Neuronal stem cell (in vitro differentiated cells): ENCODE measurements around the gene TBX1.

Source experiments
- DNase-seq: peaks from one replicate; pipeline ENCODE4 v3.0.0-alpha.2; 2013; ENCODE audit warnings: low spot score
- H2AFZ ChIP-seq: one replicate; pipeline ENCODE4 v1.6.1; 2013; ENCODE audit warnings: mild to moderate bottlenecking, low read length, inconsistent platforms
- H2AK5ac ChIP-seq: 2 replicates; pipeline ENCODE4 v1.6.1; 2013; ENCODE audit warnings: low read depth, mild to moderate bottlenecking, inconsistent platforms, low read length, moderate library complexity, mixed read lengths
- H2BK120ac ChIP-seq: 2 replicates; pipeline ENCODE4 v1.6.1; 2013; ENCODE audit warnings: low read depth, mild to moderate bottlenecking, inconsistent platforms, low read length, moderate library complexity, mixed read lengths
- H2BK12ac ChIP-seq: one replicate; pipeline ENCODE4 v1.6.1; 2013; ENCODE audit warnings: low read length, inconsistent platforms
- H2BK15ac ChIP-seq: 2 replicates; pipeline ENCODE4 v1.6.1; 2013; ENCODE audit warnings: mild to moderate bottlenecking, low read length, inconsistent platforms, mixed read lengths
- H2BK5ac ChIP-seq: one replicate; pipeline ENCODE4 v1.6.1; 2013; ENCODE audit warnings: inconsistent platforms, mild to moderate bottlenecking, low read length, moderate library complexity
- H3K14ac ChIP-seq: one replicate; pipeline ENCODE4 v1.6.1; 2013; ENCODE audit warnings: low read length, inconsistent platforms
- H3K18ac ChIP-seq: 2 replicates; pipeline ENCODE4 v1.6.1; 2013; ENCODE audit warnings: low read length, inconsistent platforms
- H3K23ac ChIP-seq: 2 replicates; pipeline ENCODE4 v1.6.1; 2013; ENCODE audit warnings: low read depth, mild to moderate bottlenecking, mixed read lengths, low read length, inconsistent platforms; ENCODE audit not compliant: poor library complexity
- H3K27ac ChIP-seq: replicated peaks from 3 replicates; pipeline ENCODE4 v1.5.1; 2013; ENCODE audit warnings: low read length, inconsistent platforms
- H3K27me3 ChIP-seq, 3 experiments: 2 replicates each; pipeline ENCODE4 v1.6.1; 2013; ENCODE audit warnings: low read length in 3 of 3, mild to moderate bottlenecking in 2 of 3, inconsistent platforms in 1 of 3, low read depth in 1 of 3, mixed read lengths in 1 of 3, moderate library complexity in 1 of 3; ENCODE audit not compliant: control insufficient read depth in 3 of 3, insufficient read depth in 3 of 3
- H3K36me3 ChIP-seq, 2 donors: replicated peaks in 1 of 2; 2 replicates each; pipeline ENCODE4 v1.6.1; 2013; ENCODE audit warnings: low read length in 2 of 2; ENCODE audit not compliant: control insufficient read depth in 2 of 2, insufficient read depth in 2 of 2
- H3K4ac ChIP-seq: 2 replicates; pipeline ENCODE4 v1.6.1; 2013; ENCODE audit warnings: inconsistent platforms, mild to moderate bottlenecking, low read length, moderate library complexity
- H3K4me1 ChIP-seq, 2 donors: 1 replicate in 1 of 2; 2 replicates in 1 of 2; pipeline ENCODE4 v1.6.1; 2013; ENCODE audit warnings: low read length in 2 of 2, low read depth in 1 of 2; ENCODE audit not compliant: control insufficient read depth in 2 of 2, insufficient read depth in 1 of 2
- H3K4me2 ChIP-seq: one replicate; pipeline ENCODE4 v1.6.1; 2013; ENCODE audit warnings: mild to moderate bottlenecking, low read length, inconsistent platforms; ENCODE audit not compliant: insufficient read depth, poor library complexity, severe bottlenecking
- H3K4me3 ChIP-seq, 2 donors: 2 replicates each; pipeline ENCODE4 v1.5.1; 2013; ENCODE audit warnings: low read length in 2 of 2, mild to moderate bottlenecking in 2 of 2, inconsistent platforms in 1 of 2, moderate library complexity in 1 of 2
- H3K79me1 ChIP-seq: one replicate; pipeline ENCODE4 v1.6.1; 2013; ENCODE audit warnings: low read depth, mild to moderate bottlenecking, inconsistent platforms, low read length, moderate library complexity
- H3K9ac ChIP-seq: one replicate; pipeline ENCODE4 v1.6.1; 2013; ENCODE audit warnings: mild to moderate bottlenecking, low read depth, low read length, inconsistent platforms; ENCODE audit not compliant: poor library complexity
- H3K9me3 ChIP-seq, 2 donors: replicated peaks in 1 of 2; 2 replicates each; pipeline versions ENCODE3 to v1.6.1; 2013; ENCODE audit warnings: low read length in 2 of 2, mild to moderate bottlenecking in 2 of 2, inconsistent platforms in 1 of 2, low read depth in 1 of 2, mixed read lengths in 1 of 2, moderate library complexity in 1 of 2; ENCODE audit not compliant: control insufficient read depth in 2 of 2, insufficient read depth in 1 of 2
- H4K8ac ChIP-seq: one replicate; pipeline ENCODE4 v1.6.1; 2013; ENCODE audit warnings: low read depth, mild to moderate bottlenecking, inconsistent platforms, low read length, moderate library complexity
- H4K91ac ChIP-seq: one replicate; pipeline ENCODE4 v1.6.1; 2013; ENCODE audit warnings: low read length, low read depth, mild to moderate bottlenecking, inconsistent platforms; ENCODE audit not compliant: poor library complexity
- WGBS, 2 donors: extraction: QIAGEN DNeasy Blood & Tissue Kit; methylation state at CpG; one replicate each; pipeline ENCODE4 v1.1.7; 2013; ENCODE audit warnings: missing lambda C conversion rate in 2 of 2, mixed read lengths in 1 of 2; ENCODE audit not compliant: insufficient read length in 2 of 2, insufficient replicate concordance in 1 of 2; ENCODE audit errors: extremely low coverage in 2 of 2; 5-methylcytosine and 5-hydroxymethylcytosine counted together

Gene TBX1

GRCh38 chr22:19766511-19767426, 6.2 kb downstream of the TBX1 start:
- no peak for DNase-seq
- no CpG with 5 or more reads among the region's 103 CpGs for WGBS, 2 donors

GRCh38 chr22:19767427-19768341, 7.1 kb downstream of the TBX1 start:
- H2BK120ac ChIP-seq, result no peak overlapping the region
- peak overlapping the region; percentile 88 for H2BK12ac ChIP-seq
- no peaks in the 10 kb centered on the region for H3K79me1 ChIP-seq
- H3K36me3 ChIP-seq, result no peaks in the 10 kb centered on the region
- H3K4me3 ChIP-seq, result no peak overlapping the region
- H3K4me2 ChIP-seq, result no peak overlapping the region
- H2AFZ ChIP-seq, result peak overlapping the region; percentile 66
- no peak overlapping the region for H3K27ac ChIP-seq
- peaks cover 9 to 16% of the 10 kb centered on the region in 2 donors for H3K9me3 ChIP-seq
- peak overlapping the region; percentile 43 for H4K8ac ChIP-seq
- peak overlapping the region; percentile 94 for H3K23ac ChIP-seq
- no peak for DNase-seq
- peak overlapping the region; percentile 82 for H3K18ac ChIP-seq
- peaks cover 61 to 97% (median 73%) of the 10 kb centered on the region in 3 experiments for H3K27me3 ChIP-seq
- WGBS, 2 donors, result no CpG with 5 or more reads among the region's 35 CpGs
- H2AK5ac ChIP-seq, result no peak overlapping the region
- H2BK5ac ChIP-seq, result peak overlapping the region; percentile 22
- no peak overlapping the region for H3K9ac ChIP-seq
- H3K4me1 ChIP-seq, result peaks cover 8 to 13% of the 10 kb centered on the region in 2 donors
- H3K14ac ChIP-seq, result no peak overlapping the region
- peak overlapping the region; percentile 11 for H2BK15ac ChIP-seq
- peak overlapping the region; percentile 66 for H3K4ac ChIP-seq
- no peak overlapping the region for H4K91ac ChIP-seq

More at GRCh38 chr22:19766511-19767426, 6.2 kb downstream of the TBX1 start:
- no peak overlapping the region for H2AK5ac ChIP-seq
- H2BK120ac ChIP-seq, result no peak overlapping the region
- H3K9me3 ChIP-seq, result peaks cover 9 to 16% of the 10 kb centered on the region in 2 donors
- no peak overlapping the region for H3K4me3 ChIP-seq
- H4K8ac ChIP-seq, result no peak overlapping the region
- no peak overlapping the region for H2BK12ac ChIP-seq
- peak overlapping the region; percentile 94 for H3K23ac ChIP-seq
- no peak overlapping the region for H3K9ac ChIP-seq
- no peaks in the 10 kb centered on the region for H3K79me1 ChIP-seq
- no peak overlapping the region for H4K91ac ChIP-seq
- H3K14ac ChIP-seq, result no peak overlapping the region
- H3K4me1 ChIP-seq, result peaks cover 11 to 13% of the 10 kb centered on the region in 2 donors
- H3K27ac ChIP-seq, result no peak overlapping the region
- peaks cover 70 to 99% (median 82%) of the 10 kb centered on the region in 3 experiments for H3K27me3 ChIP-seq
- peak overlapping the region; percentile 87 for H2BK15ac ChIP-seq
- H3K36me3 ChIP-seq, result no peaks in the 10 kb centered on the region
- no peak overlapping the region for H3K4ac ChIP-seq
- H3K4me2 ChIP-seq, result peak overlapping the region; percentile 53
- H3K18ac ChIP-seq, result peak overlapping the region; percentile 46
- peak overlapping the region; percentile 66 for H2AFZ ChIP-seq
- no peak overlapping the region for H2BK5ac ChIP-seq

- H2BK12ac ChIP-seq, result no peak overlapping the region
- no peak overlapping the region for H2BK5ac ChIP-seq
- peaks cover 44 to 97% (median 57%) of the 10 kb centered on the region in 3 experiments for H3K27me3 ChIP-seq
- H3K27ac ChIP-seq, result no peak overlapping the region
- no peak for DNase-seq
- H3K23ac ChIP-seq, result peak overlapping the region; percentile 66
- no peak overlapping the region for H2BK120ac ChIP-seq
- H3K18ac ChIP-seq, result peak overlapping the region; percentile 57
- no peak overlapping the region for H4K91ac ChIP-seq
- WGBS, 2 donors, result no CpG with 5 or more reads among the region's 12 CpGs
- H3K4me3 ChIP-seq, result no peak overlapping the region
- peak overlapping the region; percentile 30 for H2AK5ac ChIP-seq
- no peak overlapping the region for H3K4ac ChIP-seq
- no peak overlapping the region for H3K14ac ChIP-seq
- no peak overlapping the region for H4K8ac ChIP-seq
- H3K4me2 ChIP-seq, result no peak overlapping the region
- peaks cover 8 to 13% of the 10 kb centered on the region in 2 donors for H3K4me1 ChIP-seq
- H3K36me3 ChIP-seq, result no peaks in the 10 kb centered on the region
- peaks cover 6 to 8% of the 10 kb centered on the region in 2 donors for H3K9me3 ChIP-seq
- H3K79me1 ChIP-seq, result no peaks in the 10 kb centered on the region
- H2BK15ac ChIP-seq, result no peak overlapping the region
- no peak overlapping the region for H3K9ac ChIP-seq
- H2AFZ ChIP-seq, result no peak overlapping the region
Measured at GRCh38 chr22:19769393-19769715, 8.8 kb downstream of the TBX1 start.
